Activated B cell treated with CpG ODN at 0.5 μM for 24 hours (primary cell): Measurements from ENCODE around the gene INIP. TPM values are rescaled to one million over a fixed set of nuclear protein-coding genes. Genes with fewer than 3 reads are reported as not detected.

Experiments
- ATAC-seq: fragments of 200-7000 bp; cut with Tn5 transposase; one replicate; pipeline ENCODE4 v1.10.0; 2021; ENCODE audit warnings: low read depth, mild to moderate bottlenecking, moderate library complexity
- CTCF ChIA-PET: fragments of 350-600 bp; sonication (Branson Sonifier 250); formaldehyde crosslinking; loops from one replicate; lab custom pipeline; 2021; ENCODE audit warnings: antibody characterized with exemption; lab: Charles Lee
- POLR2A ChIA-PET: fragments of 350-600 bp; sonication (Branson Sonifier 250); formaldehyde crosslinking; loops from one replicate; lab custom pipeline; 2021; ENCODE audit warnings: antibody characterized with exemption; lab: Charles Lee
- DNase-seq: peaks from one replicate; pipeline ENCODE4 v3.0.0; 2022
- H3K27ac Mint-ChIP-seq: one replicate; pipeline ENCODE4 v1.8.0; 2020; ENCODE audit warnings: mixed read lengths
- H3K27me3 Mint-ChIP-seq: one replicate; pipeline ENCODE4 v1.8.0; 2021; ENCODE audit warnings: mixed read lengths
- H3K36me3 Mint-ChIP-seq: one replicate; pipeline ENCODE4 v1.8.0; 2021; ENCODE audit warnings: low read depth, mixed read lengths
- H3K4me1 Mint-ChIP-seq: one replicate; pipeline ENCODE4 v1.8.0; 2021; ENCODE audit warnings: mixed read lengths
- H3K4me3 Mint-ChIP-seq: one replicate; pipeline ENCODE4 v1.8.0; 2020; ENCODE audit warnings: mild to moderate bottlenecking, mixed read lengths
- H3K9me3 Mint-ChIP-seq: one replicate; pipeline ENCODE4 v1.8.0; 2020; ENCODE audit warnings: mixed read lengths
- CTCF ChIP-seq: fragments of 200-600 bp; IDR thresholded peaks from one replicate; pipeline ENCODE4 v1.8.0; 2022; ENCODE audit warnings: antibody characterized with exemption, mild to moderate bottlenecking
- intact Hi-C: fragments of 100-400 bp; cut with micrococcal nuclease; formaldehyde crosslinking; loops from one replicate; pipeline ENCODE4 v1.15.1; 2024
- total RNA-seq: library from RNA; stranded (reverse); gene quantifications from 2 replicates; pipeline ENCODE4 v1.2.3, GENCODE V29; 2022

The INIP gene
- total RNA-seq, 1 donor from 2014 or later: 32.1 TPM

GRCh38 chr9:112700085-112700484 is 17.8 kb downstream of the INIP start:
- POLR2A ChIA-PET: no interaction called here
- H3K4me1 Mint-ChIP-seq: no peaks in the 10 kb centered on the region
- ATAC-seq (no peak), DNase-seq (no peak)
- H3K27me3 Mint-ChIP-seq: no peaks in the 10 kb centered on the region
- peaks cover 50% of the 10 kb centered on the region for H3K36me3 Mint-ChIP-seq
- intact Hi-C loops: no loop called here
- TF ChIP-seq CTCF: no peak
- no peak overlapping the region for H3K27ac Mint-ChIP-seq
- CTCF ChIA-PET: no interaction called here
- no peak overlapping the region for H3K4me3 Mint-ChIP-seq
- no peaks in the 10 kb centered on the region for H3K9me3 Mint-ChIP-seq

- ATAC-seq (no peak), DNase-seq (no peak)
- ChIA-PET POLR2A (no interaction called here), CTCF (no interaction called here)
- no peaks in the 10 kb centered on the region for H3K4me1 Mint-ChIP-seq
- TF ChIP-seq CTCF: no peak
- H3K4me3 Mint-ChIP-seq: no peak overlapping the region
- H3K9me3 Mint-ChIP-seq: no peaks in the 10 kb centered on the region
- H3K27ac Mint-ChIP-seq: no peak overlapping the region
- intact Hi-C loops: no loop called here
- H3K27me3 Mint-ChIP-seq: no peaks in the 10 kb centered on the region
- H3K36me3 Mint-ChIP-seq: peaks cover 51% of the 10 kb centered on the region
These were observed 18.7 kb downstream of the INIP start for GRCh38 chr9:112699230-112699629.

GRCh38 chr9:112696461-112696860 is 21.5 kb downstream of the INIP start:
- no peak overlapping the region for H3K27ac Mint-ChIP-seq
- DNase-seq: no peak
- CTCF ChIA-PET: no interaction called here
- intact Hi-C loops: no loop called here
- H3K27me3 Mint-ChIP-seq: no peaks in the 10 kb centered on the region
- ATAC-seq: no peak
- POLR2A ChIA-PET: no interaction called here
- no peaks in the 10 kb centered on the region for H3K9me3 Mint-ChIP-seq
- peaks cover 59% of the 10 kb centered on the region for H3K36me3 Mint-ChIP-seq
- no peak for TF ChIP-seq CTCF
- H3K4me1 Mint-ChIP-seq: no peaks in the 10 kb centered on the region
- no peak overlapping the region for H3K4me3 Mint-ChIP-seq

GRCh38 chr9:112694706-112695555 is 23.0 kb downstream of the INIP start:
- CTCF ChIA-PET: no interaction called here
- Mint-ChIP-seq H3K4me3 (no peak overlapping the region), H3K4me1 (no peaks in the 10 kb centered on the region), H3K27me3 (no peaks in the 10 kb centered on the region), H3K27ac (no peak overlapping the region), H3K9me3 (no peaks in the 10 kb centered on the region), H3K36me3 (peaks cover 65% of the 10 kb centered on the region)
- ATAC-seq (no peak), DNase-seq (no peak)
- no peak for TF ChIP-seq CTCF
- POLR2A ChIA-PET: no interaction called here
- intact Hi-C loops: no loop called here

- H3K4me1 Mint-ChIP-seq: no peaks in the 10 kb centered on the region
- no peak for ATAC-seq
- H3K27ac Mint-ChIP-seq: no peak overlapping the region
- CTCF ChIA-PET: no interaction called here
- POLR2A ChIA-PET: no interaction called here
- H3K4me3 Mint-ChIP-seq: no peak overlapping the region
- no peaks in the 10 kb centered on the region for H3K27me3 Mint-ChIP-seq
- no peak for DNase-seq
- H3K9me3 Mint-ChIP-seq: no peaks in the 10 kb centered on the region
- H3K36me3 Mint-ChIP-seq: peaks cover 87% of the 10 kb centered on the region
- intact Hi-C loops: no loop called here
- no peak for TF ChIP-seq CTCF
These were observed 28.7 kb downstream of the INIP start for GRCh38 chr9:112689161-112689740.
